ENCODE measurements around the gene SPTLC3.

DNA sequence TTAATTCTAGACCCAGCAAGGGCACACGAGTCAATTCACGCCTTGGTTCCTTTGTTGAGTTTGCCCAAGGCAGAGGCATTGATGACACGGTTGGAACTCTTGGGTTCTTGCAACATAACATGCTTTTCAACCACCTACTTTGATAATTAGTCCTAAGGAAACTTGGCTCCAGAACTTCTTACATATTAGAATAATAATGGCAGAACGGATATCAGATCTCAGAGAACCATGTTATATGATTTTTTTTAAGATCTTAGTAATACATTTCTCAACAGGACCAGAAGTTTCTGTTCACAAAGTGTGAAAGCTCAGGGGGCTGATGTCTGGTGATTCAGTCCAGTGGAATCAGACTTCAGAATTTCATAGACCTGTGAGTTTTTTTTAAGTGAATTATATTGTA, 19.2 kb downstream of the SPTLC3 start:
- no peak for TF ChIP-seq EP300 (IDR thresholded peaks at IDR 0.05)
- TF ChIP-seq, protein P1, sequence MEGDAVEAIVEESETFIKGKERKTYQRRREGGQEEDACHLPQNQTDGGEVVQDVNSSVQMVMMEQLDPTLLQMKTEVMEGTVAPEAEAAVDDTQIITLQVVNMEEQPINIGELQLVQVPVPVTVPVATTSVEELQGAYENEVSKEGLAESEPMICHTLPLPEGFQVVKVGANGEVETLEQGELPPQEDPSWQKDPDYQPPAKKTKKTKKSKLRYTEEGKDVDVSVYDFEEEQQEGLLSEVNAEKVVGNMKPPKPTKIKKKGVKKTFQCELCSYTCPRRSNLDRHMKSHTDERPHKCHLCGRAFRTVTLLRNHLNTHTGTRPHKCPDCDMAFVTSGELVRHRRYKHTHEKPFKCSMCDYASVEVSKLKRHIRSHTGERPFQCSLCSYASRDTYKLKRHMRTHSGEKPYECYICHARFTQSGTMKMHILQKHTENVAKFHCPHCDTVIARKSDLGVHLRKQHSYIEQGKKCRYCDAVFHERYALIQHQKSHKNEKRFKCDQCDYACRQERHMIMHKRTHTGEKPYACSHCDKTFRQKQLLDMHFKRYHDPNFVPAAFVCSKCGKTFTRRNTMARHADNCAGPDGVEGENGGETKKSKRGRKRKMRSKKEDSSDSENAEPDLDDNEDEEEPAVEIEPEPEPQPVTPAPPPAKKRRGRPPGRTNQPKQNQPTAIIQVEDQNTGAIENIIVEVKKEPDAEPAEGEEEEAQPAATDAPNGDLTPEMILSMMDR (IDR thresholded peaks at IDR 0.05) = no peak

Measured in tibial nerve (tissue), 4 donors.